ENCODE measurements around the gene CEACAM16.
A peak's percentile ranks its signal among the peaks of the same experiment; 100 is the strongest.

The CEACAM16 gene

GRCh38 chr19:44749994-44750393 is 51.0 kb downstream of the CEACAM16 start:
- no peak for TF ChIP-seq EZH2phosphoT487 (IDR thresholded peaks at IDR 0.05; ENCODE audit: borderline replicate concordance, low read length)
- TF ChIP-seq CTCF (IDR thresholded peaks at IDR 0.05; ENCODE audit: low read depth, low read length, poor library complexity, severe bottlenecking): no peak
- Histone ChIP-seq H3K27me3 (ENCODE audit: control insufficient read depth, low read length) (peaks cover 13% of the 10 kb centered on the region), H3K9me3 (ENCODE audit: control insufficient read depth, insufficient read depth, low read length) (no peaks in the 10 kb centered on the region), H3K4me2 (ENCODE audit: low read length) (peak overlapping the region; percentile 88), H4K20me1 (ENCODE audit: control insufficient read depth, insufficient read depth, low read depth, low read length) (no peaks in the 10 kb centered on the region), H3F3A (ENCODE audit: control insufficient read depth, insufficient read depth) (peaks cover 34% of the 10 kb centered on the region), H3K9me2 (replicated peaks; ENCODE audit: control insufficient read depth, low read length) (no peaks in the 10 kb centered on the region), H3K4me1 (ENCODE audit: control insufficient read depth, low read length) (peaks cover 74% of the 10 kb centered on the region), H3K4me3 (ENCODE audit: low read length) (peak overlapping the region; percentile 91), H3K36me3 (ENCODE audit: control insufficient read depth, low read length) (peaks cover 36% of the 10 kb centered on the region), H3K79me2 (ENCODE audit: control insufficient read depth, low read length) (peaks cover 29% of the 10 kb centered on the region), H3K27ac (ENCODE audit: low read depth, low read length) (peak overlapping the region; percentile 97)

GRCh38 chr19:44752123-44752815 is 53.3 kb downstream of the CEACAM16 start:
- Histone ChIP-seq H3K27ac (ENCODE audit: low read depth, low read length) (peak overlapping the region; percentile 97), H3K9me3 (ENCODE audit: control insufficient read depth, insufficient read depth, low read length) (no peaks in the 10 kb centered on the region), H3K4me3 (ENCODE audit: low read length) (peak overlapping the region; percentile 91), H3K4me2 (ENCODE audit: low read length) (peak overlapping the region; percentile 88), H3K4me1 (ENCODE audit: control insufficient read depth, low read length) (peaks cover 71% of the 10 kb centered on the region), H3K9me2 (replicated peaks; ENCODE audit: control insufficient read depth, low read length) (no peaks in the 10 kb centered on the region), H4K20me1 (ENCODE audit: control insufficient read depth, insufficient read depth, low read depth, low read length) (no peaks in the 10 kb centered on the region), H3K27me3 (ENCODE audit: control insufficient read depth, low read length) (no peaks in the 10 kb centered on the region), H3K79me2 (ENCODE audit: control insufficient read depth, low read length) (peaks cover 35% of the 10 kb centered on the region), H3F3A (ENCODE audit: control insufficient read depth, insufficient read depth) (peaks cover 34% of the 10 kb centered on the region), H3K36me3 (ENCODE audit: control insufficient read depth, low read length) (peaks cover 47% of the 10 kb centered on the region)
- no peak for TF ChIP-seq CTCF (IDR thresholded peaks at IDR 0.05; ENCODE audit: low read depth, low read length, poor library complexity, severe bottlenecking)
- TF ChIP-seq EZH2phosphoT487 (IDR thresholded peaks at IDR 0.05; ENCODE audit: borderline replicate concordance, low read length): no peak

GRCh38 chr19:44752816-44753625 is 54.1 kb downstream of the CEACAM16 start:
- Histone ChIP-seq H3K4me3 (ENCODE audit: low read length) (peak overlapping the region; percentile 91), H3K27ac (ENCODE audit: low read depth, low read length) (peak overlapping the region; percentile 97), H3K4me1 (ENCODE audit: control insufficient read depth, low read length) (peaks cover 64% of the 10 kb centered on the region), H3F3A (ENCODE audit: control insufficient read depth, insufficient read depth) (peaks cover 32% of the 10 kb centered on the region), H4K20me1 (ENCODE audit: control insufficient read depth, insufficient read depth, low read depth, low read length) (no peaks in the 10 kb centered on the region), H3K36me3 (ENCODE audit: control insufficient read depth, low read length) (peaks cover 47% of the 10 kb centered on the region), H3K9me3 (ENCODE audit: control insufficient read depth, insufficient read depth, low read length) (no peaks in the 10 kb centered on the region), H3K4me2 (ENCODE audit: low read length) (peak overlapping the region; percentile 88), H3K9me2 (replicated peaks; ENCODE audit: control insufficient read depth, low read length) (no peaks in the 10 kb centered on the region), H3K27me3 (ENCODE audit: control insufficient read depth, low read length) (no peaks in the 10 kb centered on the region), H3K79me2 (ENCODE audit: control insufficient read depth, low read length) (peaks cover 35% of the 10 kb centered on the region)
- no peak for TF ChIP-seq EZH2phosphoT487 (IDR thresholded peaks at IDR 0.05; ENCODE audit: borderline replicate concordance, low read length)
- peak; percentile 20 for TF ChIP-seq CTCF (IDR thresholded peaks at IDR 0.05; ENCODE audit: low read depth, low read length, poor library complexity, severe bottlenecking)
